ENCODE results near the gene CCDC78.
"Not testable (repeated sequence)": the region's sequence is repeated elsewhere in the genome, so short reads cannot be mapped to it uniquely, and the experiment has no call there.

Gene CCDC78

GRCh38 chr16:691242-691641 lies 35.0 kb downstream of the CCDC78 start:
- not testable (repeated sequence) for DNase-seq

DNA sequence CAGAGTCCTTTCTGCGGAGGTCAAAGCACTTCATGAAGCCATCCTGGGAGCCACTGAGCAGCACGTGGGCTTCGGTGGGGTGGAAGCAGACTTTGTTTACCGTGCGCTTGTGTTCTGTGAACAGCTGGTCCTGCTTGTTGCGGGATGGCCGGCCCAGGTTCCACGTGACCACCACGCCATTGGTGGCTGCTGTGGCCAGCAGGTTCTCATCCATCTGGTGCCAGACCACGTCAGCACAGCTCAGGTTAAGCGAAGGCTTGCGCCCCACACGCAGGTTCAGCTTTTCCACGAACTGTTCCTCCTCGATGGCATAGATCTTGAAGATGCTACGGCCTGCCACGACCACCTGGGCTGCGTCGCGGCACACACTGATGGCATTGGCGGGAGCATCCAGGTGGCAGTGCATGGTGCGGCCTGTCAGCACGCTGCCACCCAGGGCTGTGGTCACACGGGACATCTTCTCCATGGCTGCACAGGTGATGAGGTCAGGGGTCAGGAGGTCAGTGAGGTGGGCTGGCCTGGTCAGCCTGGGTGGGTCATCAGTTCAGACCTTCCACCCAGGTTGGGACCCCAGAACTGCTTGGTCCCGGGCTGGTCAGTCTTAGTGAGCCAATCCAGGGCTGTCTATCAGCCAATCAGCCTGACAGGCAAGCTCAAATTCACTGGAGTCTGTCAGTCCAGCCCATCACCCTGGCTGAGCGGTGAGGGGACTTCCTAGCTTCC lies 36.9 kb downstream of the CCDC78 start:
- DNase-seq, result no peak

DNA sequence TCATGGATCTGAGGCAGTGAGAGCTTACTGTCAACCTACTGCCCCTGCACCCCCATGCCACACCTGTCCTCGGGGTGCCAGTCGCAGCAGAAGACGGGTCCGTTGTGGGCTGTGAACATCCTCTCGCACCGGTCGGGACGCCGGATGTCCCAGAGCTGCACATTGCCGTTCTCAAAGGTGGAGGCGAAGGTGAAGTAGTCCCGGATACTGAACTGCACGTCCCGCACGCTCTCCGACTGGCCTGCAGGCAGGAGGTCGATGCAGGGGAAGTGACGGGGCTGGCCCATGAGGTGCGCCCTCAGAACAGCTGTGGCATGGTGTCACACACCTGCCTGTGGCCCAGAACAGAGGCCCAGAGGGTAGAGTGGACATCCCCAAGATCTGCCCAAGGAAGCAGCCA lies 38.7 kb downstream of the CCDC78 start:
- DNase-seq, result no peak

DNA sequence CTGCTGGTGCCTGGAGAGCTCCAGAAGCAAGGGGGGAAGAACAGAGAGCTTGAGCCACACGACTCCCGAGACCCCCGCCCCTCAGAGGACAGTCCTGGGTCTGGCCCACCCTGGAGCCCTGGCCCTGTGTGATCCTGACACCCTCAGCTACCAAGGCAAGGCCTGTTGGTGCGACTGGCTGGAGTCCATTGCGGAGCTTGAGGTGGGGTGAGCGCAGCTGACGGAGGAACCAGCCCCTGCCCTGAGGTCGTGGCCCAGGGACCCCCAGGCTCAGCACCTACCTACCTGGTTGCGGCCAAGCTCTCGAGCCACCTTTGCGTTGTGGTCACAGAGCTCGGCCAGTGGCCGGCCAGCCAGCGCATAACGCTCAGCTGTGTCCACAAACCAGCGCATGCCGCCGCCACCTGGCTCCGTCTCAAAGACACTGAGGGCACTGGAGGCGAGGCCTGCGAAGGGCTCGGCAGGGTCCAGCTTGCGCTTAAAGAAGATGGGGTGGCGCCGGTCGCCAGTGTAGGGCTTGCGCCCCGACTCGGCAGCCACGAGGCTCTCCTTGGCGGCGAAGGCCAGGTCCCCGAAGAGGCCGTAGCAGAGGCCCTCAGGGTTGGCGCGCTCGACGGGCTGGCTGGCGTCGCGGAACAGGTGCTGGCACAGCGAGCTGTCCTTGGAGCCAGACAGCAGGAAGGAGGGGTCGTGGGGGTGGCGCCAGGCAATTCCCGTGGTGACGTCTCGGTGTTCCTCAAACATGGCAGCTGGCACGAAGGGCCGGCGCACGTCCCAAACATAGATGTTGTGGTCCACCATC lies 39.6 kb downstream of the CCDC78 start:
- no peak for DNase-seq

DNA sequence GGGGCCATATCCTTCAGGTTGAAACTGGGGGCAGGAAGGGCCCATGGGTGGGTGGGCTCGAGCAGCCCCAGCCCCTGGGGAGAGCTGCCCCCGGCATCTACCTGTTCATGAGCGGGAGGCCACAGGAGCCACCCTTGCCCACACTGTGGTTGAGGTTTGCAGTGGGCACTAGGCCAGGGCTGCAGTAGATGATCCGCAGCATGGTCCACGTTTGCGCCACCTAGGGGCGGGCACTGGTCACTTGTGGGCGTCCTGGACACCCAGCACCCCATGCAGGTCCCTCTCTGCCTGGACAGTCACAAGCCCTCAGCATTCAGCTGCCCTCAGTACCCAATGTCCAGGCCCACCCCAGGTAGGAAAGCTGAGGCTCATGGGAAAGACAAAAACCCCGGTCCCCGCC lies 40.3 kb downstream of the CCDC78 start:
- no peak for DNase-seq

DNA sequence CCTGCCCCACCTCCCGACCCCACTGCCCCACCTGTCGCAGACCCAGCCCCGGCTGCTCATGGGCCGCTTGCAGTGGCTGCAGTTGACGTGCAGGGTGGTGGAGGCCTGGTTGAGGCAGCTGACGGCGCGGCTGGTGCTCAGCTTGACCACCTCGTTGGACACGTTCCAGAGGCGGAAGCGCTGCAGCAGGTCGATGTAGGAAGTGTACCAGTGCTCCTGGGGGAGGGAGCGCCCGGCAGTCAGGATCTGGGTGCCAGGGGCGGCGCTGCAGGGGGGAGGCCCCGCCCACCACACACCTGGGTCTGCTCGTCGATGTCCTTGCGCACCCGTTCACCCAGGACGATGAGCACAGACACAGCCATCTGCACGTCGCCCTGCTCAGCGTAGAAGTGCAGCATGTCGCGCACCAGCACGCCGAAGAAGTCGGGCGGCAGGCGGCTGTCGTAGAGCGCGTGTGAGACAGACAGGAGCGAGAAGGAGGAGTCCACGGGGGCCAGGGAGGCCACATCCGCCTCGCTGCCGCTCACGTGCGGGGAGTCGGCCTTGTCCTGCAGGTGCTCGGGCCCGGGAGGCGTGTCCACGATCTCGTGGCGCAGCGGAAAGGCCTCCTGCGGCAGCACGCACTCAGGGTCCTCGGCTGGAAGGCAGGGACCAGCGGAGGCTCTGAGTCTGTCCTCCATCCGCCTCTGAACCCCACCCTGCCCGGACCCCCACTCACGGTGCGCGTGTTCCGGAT lies 41.1 kb downstream of the CCDC78 start:
- DNase-seq, result peak; percentile 63

DNA sequence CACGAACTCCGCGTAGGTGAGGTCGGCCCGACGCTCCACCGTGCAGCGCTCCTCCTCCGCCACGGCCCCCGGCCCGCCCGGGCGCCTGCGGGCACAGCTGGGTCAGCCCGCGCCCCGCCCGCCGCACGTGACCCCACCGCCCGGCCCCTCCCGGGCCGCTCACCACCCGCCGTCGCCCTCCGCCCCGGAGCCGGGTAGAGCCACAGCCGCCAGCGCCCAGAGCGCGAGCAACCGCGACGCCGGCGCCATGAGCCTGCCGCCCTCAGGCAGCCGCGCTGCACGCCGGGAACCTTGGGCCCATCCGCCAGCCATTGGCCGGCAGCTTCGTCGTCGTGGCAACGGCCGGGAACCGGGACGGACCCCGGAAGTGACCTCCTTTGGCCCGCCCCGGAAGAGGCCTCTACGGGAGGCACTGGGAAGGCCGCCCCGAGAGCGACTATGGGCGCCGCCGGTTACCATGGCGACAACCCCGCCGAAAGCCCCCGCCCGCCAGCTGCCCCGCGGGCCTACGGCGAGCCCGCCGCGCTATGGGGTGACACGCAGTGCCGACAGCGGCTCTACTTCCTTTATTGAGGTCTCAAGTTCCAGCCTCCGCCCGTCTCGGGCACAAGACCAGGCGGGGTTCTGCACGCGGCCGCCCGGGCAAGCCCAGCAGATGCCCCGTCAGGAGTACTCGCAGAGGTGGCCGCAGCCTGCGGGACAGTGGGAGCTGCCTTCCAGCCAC lies 42.0 kb downstream of the CCDC78 start, which contains the start of gene JMJD8:
Gene JMJD8, minus strand, starts transcription at position 264 of the 724 bp plus-strand sequence. Its CDS starts 15 bp downstream, at position 249.
- peak; percentile 83 for DNase-seq

DNA sequence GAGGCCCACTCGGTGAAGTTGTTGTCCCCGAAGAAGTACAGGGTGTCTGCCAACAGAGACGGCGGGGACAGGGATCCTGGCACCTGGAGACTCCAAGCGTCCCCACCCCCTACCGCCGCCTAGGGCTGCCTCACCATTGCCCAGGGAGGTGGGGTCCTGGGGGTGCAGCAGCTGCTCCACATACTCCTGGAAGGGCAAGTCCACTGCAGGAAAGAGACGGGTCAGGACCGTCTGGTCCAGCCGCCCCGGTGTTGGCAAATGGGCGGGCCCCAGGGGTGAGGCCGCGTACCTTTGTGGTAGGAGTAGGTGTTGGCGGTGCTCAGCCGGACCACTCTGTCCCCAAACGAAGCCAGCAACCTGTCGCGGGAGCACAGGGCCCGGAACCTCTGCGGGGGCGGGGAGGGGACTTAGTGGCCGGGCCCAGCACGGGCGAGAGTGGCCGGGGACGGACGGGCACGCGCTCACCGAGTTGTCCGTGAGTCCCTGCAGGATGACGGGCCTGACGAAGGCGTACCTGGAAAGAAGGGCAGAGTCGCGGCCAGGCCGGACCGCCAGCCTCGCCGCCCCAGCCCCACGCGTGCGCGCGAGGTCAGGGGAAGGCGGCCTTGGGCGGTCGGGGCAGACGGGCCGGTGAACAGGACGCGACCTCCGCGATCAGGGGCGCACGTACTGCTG lies 42.7 kb downstream of the CCDC78 start:
- no peak for DNase-seq

DNA sequence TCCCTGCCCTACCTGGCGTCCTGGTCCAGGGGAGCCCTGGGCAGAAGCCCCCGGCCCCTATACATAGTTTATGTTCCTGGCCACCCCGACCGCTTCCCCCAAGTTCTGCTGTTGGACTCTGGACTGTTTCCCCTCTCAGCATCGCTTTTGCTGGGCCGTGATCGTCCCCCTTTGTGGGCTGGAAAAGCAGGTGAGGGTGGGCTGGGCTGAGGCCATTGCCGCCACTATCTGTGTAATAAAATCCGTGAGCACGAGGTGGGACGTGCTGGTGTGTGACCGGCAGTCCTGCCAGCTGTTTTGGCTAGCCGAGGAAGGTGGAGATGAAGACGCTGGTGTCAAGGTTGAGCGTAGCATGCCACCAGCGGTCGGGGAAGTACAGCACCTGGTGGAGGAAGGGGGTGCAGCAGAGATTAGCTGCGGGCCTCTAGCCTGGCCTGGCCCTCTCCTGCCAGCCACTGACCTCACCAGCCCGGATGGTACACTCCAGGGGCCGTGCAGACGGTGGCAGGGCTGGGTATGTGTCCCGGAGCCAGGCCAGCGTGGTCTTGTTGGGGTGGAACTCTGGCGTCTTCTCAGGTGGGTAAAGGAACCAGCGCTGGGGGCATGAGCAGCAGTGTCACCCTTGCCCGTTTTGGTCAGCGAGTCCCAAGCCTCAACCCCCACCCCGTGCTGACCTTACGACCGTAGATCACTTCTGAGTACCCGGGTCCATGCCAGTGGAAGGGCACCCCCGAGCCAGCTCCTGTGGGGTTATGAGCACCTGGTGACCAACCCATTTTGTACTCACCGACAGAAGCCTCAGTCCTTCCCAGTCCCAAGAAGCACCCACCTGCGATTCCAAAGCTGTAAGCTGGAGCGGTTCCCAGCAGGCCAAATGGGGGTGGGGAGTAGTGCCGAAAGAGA lies 43.5 kb downstream of the CCDC78 start:
- no peak for DNase-seq

- no peak for DNase-seq
Observed at GRCh38 chr16:681746-682427, 44.4 kb downstream of the CCDC78 start.

DNA sequence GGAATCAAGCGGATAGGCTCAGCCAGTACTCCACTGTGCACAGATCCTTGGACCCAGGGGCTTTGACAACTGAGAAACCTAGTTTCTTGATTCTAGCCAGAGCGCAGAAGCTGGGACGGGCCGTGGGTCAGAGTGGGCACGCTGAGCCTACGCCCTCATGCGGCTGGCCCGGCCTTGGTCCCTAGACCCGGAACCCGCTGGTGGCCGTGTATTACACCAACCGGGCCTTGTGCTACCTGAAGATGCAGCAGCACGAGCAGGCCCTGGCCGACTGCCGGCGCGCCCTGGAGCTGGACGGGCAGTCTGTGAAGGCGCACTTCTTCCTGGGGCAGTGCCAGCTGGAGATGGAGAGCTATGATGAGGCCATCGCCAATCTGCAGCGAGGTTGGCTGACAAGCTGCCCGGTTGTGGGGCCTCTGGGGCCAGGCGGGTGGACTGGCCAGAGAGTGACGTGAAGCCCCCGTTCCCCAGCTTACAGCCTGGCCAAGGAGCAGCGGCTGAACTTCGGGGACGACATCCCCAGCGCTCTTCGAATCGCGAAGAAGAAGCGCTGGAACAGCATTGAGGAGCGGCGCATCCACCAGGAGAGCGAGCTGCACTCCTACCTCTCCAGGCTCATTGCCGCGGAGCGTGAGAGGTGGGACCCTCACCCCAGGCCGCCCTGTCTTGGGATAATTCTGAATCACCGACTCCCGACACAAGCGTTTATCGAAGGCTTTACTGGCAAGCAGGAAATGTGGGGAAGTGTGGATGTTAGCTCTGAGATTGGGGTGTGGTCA lies 45.1 kb downstream of the CCDC78 start:
- no peak for DNase-seq

DNA sequence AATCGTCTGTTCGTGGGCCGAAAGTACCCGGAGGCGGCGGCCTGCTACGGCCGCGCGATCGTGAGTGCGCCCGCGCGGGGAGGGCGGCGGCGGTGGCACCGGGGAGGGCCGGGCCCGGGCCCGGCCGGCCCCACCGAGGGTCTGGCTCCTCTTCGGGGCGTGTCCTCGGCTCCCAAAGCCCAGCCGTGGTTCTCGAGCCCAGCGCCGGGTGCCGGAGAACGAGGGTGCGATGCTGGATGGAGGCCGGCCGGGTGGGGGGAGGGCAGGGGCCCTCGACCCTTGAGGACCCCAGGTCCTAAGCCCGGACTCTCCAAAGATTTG lies 45.7 kb downstream of the CCDC78 start:
- DNase-seq, result no peak

DNA sequence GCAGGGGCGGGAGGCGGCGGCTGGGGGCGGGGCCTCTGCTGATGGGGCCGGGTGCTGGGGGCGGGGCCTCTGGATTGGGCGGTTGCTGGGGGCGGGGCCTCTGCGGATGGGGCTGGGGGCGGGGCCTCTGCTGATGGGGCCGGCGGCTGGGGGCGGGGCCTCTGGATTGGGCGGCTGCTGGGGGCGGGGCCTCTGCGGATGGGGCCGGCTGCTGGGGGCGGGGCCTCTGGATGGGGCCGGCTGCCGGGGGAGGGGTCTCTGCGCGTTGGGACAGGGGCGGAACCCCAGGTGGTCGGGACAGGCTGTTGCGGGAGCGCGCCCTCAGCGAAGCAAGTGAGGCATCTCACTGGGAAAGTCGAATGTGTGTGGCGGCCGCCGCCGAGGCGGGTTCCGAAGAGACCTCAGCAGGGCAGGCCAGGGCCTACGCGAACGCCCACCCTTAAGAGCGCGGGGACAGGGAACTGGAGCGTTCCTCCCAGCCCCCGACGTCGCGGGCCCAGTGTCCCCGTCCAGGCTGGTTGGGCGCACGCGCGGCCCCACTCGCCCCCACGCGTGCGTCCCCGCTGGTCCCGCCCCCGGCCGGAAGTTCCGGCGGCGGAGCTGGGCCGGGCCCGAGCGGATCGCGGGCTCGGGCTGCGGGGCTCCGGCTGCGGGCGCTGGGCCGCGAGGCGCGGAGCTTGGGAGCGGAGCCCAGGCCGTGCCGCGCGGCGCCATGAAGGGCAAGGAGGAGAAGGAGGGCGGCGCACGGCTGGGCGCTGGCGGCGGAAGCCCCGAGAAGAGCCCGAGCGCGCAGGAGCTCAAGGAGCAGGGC lies 46.2 kb downstream of the CCDC78 start, which contains the start of gene STUB1:
Gene STUB1, plus strand, starts transcription at position 597 of the 811 bp plus-strand sequence. Its CDS starts 116 bp downstream, at position 713.
- peak; percentile 26 for DNase-seq

DNA sequence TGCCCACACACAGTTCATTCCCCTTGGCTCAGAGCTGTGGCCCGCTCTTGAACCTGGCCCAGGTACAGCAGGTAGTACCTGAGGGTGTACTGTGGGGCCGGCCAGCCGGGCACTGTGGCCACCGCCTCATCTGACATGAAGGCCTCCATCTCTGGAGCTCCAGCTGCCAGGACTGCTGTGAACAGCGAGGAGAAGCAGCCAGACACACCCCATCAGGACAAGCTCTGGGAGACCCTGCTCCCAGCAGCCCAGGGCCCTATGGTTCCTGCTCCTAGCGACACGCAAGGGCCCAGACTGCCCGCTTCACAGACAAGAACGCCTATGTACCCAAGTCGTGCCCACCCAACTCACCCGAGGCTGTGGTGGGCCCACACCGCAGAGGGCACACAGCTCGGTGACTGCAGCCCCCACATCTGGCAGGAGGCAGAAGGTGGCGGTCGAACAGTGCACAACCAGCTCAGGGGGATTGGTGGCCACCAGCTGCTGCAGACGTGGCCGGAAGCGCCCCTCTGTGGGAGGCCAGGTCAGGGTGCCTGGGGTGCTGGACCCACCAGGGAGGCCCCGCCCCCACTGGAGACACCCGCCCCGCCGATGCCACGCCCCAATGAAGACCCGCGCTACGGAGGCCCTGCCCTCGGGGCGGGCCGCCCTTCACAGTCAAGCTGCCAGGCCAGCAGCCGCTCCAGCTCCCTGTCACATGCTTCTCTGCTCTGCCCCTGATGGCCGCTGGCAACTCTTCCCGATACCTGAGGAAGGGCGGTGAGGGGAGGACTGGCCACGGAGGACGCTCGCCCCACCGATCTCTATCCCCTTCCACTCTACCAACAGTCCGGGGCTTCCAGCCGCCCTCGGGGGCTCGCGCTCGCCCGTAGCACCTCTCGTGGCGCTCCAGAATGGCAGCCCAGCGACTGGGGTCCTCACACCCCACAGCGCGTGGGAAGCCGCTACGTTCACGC lies 47.1 kb downstream of the CCDC78 start:
- DNase-seq, result no peak

- DNase-seq, result no peak
Observed at GRCh38 chr16:678209-678857, 47.9 kb downstream of the CCDC78 start.

GRCh38 chr16:677316-678190 lies 48.7 kb downstream of the CCDC78 start:
- DNase-seq, result peak; percentile 81

Data from NCI-H1105 treated with DMSO at 0.1 percent for 48 hours (cell line).